Prostate gland (tissue), 2 donors: ENCODE measurements around the gene ABCC4. TPM values are rescaled to one million over a fixed set of nuclear protein-coding genes. Genes with fewer than 3 reads are reported as not detected.

Experiments used
- DNase-seq: peaks from one replicate; pipeline ENCODE4 v3.0.0-alpha.2; 2019; ENCODE audit warnings: low spot score
- H3K27ac ChIP-seq, 2 donors: fragments of 200-600 bp; sonication (generic); 2 replicates each; pipeline ENCODE4 v1.5.1; 2017 to 2019
- H3K27me3 ChIP-seq: fragments of 200-600 bp; sonication (generic); replicated peaks from 2 replicates; pipeline ENCODE4 v1.5.1; 2019; ENCODE audit not compliant: insufficient read depth
- H3K36me3 ChIP-seq, 2 donors: fragments of 200-600 bp; sonication (generic); 1 replicate in 1 of 2; 2 replicates in 1 of 2; pipeline versions ENCODE4 v1.5.1 to v1.8.1; 2017 to 2019
- H3K4me1 ChIP-seq: fragments of 200-600 bp; sonication (generic); replicated peaks from 2 replicates; pipeline ENCODE4 v1.5.1; 2019
- H3K4me3 ChIP-seq, 2 donors: fragments of 200-600 bp; sonication (generic); 2 replicates each; pipeline ENCODE4 v1.5.1; 2017 to 2019
- H3K9me3 ChIP-seq: fragments of 200-600 bp; sonication (generic); 2 replicates; pipeline ENCODE4 v1.5.1; 2017
- POLR2A ChIP-seq: fragments of 450-650 bp; IDR thresholded peaks from one replicate; pipeline ENCODE4 v1.6.1; 2016; ENCODE audit warnings: antibody characterized with exemption, mild to moderate bottlenecking
- POLR2AphosphoS5 ChIP-seq: sonication (generic); formaldehyde crosslinking; IDR thresholded peaks from one replicate; pipeline ENCODE4 v1.6.1; 2017; ENCODE audit warnings: antibody characterized with exemption
- WGBS: methylation state at CpG from one replicate; pipeline ENCODE4 v1.1.5; 2018; 5-methylcytosine and 5-hydroxymethylcytosine counted together
- intact Hi-C: fragments of 100-400 bp; cut with DNase I; formaldehyde crosslinking; loops from one replicate; pipeline ENCODE4 v1.14.2; 2022
- total RNA-seq, 2 donors: library from RNA; depleted of rRNA; stranded (reverse); fragments of >200 nt; gene quantifications; one replicate each; pipeline ENCODE4 v1.1.0, GENCODE V29; 2016
- TF ChIP-seq, protein P1 (sequence below), 4 experiments: fragments of 200-600 bp in 2 of 4; fragments of 450-650 bp in 2 of 4; sonication (generic) in 2 of 4; IDR thresholded peaks; 1 replicate in 3 of 4; 2 replicates in 1 of 4; pipeline ENCODE4 v1.5.1; 2016 to 2019; ENCODE audit warnings: antibody characterized with exemption in 4 of 4, mild to moderate bottlenecking in 2 of 4, moderate library complexity in 2 of 4

The ABCC4 gene
- total RNA-seq, 2 donors from 2014 or later: 33.3 to 48.4 TPM

DNA sequence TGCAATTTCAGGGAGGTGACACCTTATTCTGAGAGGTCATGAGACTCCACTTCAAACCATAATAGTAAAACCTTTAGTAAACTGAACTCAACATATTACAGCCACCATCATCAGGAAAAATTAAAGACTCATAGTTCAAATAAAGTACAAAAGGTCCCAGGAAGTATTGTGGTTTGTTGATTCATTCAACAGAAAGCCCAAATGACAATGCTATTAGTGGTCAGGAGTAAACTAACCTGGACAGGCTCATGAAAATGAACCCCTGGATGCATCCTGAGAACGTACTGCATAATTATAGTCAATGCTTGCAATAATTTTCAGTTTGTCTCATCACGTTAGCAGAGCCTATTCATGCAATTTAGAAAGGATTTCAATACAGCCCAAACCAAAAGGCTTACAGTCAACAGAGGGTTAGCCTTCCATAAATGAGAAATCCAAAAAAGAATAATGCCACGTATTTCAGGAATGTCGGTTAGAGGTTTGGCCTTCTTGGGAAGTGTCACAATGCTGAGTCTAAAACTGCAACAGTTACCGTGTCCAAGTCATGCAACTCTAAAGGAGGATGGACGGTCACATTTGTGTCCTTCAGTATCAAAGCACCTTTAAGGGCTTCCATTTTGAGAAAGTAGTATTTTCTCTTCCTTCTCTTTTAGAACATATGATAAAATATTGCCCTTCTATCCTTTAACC lies 280.8 kb downstream of the ABCC4 start:
- Histone ChIP-seq H3K4me1 (no peaks in the 10 kb centered on the region), H3K27ac (no peak overlapping the region), H3K4me3 (no peak overlapping the region), H3K9me3 (no peaks in the 10 kb centered on the region), H3K36me3 (no peaks in the 10 kb centered on the region), H3K27me3 (no peaks in the 10 kb centered on the region)
- WGBS: 84% methylated on average over 6 of the region's 6 CpGs
- DNase-seq: no peak
- intact Hi-C loops: no loop called here
- no peak for TF ChIP-seq POLR2A
- TF ChIP-seq POLR2AphosphoS5: no peak
- TF ChIP-seq, protein P1, sequence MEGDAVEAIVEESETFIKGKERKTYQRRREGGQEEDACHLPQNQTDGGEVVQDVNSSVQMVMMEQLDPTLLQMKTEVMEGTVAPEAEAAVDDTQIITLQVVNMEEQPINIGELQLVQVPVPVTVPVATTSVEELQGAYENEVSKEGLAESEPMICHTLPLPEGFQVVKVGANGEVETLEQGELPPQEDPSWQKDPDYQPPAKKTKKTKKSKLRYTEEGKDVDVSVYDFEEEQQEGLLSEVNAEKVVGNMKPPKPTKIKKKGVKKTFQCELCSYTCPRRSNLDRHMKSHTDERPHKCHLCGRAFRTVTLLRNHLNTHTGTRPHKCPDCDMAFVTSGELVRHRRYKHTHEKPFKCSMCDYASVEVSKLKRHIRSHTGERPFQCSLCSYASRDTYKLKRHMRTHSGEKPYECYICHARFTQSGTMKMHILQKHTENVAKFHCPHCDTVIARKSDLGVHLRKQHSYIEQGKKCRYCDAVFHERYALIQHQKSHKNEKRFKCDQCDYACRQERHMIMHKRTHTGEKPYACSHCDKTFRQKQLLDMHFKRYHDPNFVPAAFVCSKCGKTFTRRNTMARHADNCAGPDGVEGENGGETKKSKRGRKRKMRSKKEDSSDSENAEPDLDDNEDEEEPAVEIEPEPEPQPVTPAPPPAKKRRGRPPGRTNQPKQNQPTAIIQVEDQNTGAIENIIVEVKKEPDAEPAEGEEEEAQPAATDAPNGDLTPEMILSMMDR (IDR thresholded peaks at IDR 0.05): no peak

DNA sequence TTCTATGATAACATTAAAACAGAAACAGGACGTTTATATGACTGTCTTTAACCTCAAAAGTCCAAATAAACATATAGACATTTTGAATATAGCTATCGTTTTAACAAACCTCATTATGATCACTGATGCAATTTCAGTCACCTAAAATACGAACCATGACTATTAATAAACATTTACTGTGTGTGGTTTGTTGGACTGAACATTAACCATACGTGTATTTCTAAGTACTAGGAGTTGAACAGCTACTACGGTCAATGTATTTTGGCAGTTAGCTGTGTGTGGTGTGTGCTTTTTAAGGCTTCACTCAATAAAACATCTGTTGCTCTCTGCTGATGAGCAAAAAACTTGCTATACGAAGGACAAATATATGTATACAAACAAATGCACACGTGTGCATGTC lies 281.4 kb downstream of the ABCC4 start:
- H3K36me3 ChIP-seq: no peaks in the 10 kb centered on the region
- no peaks in the 10 kb centered on the region for H3K4me1 ChIP-seq
- no peak for DNase-seq
- H3K27me3 ChIP-seq: no peaks in the 10 kb centered on the region
- H3K9me3 ChIP-seq: no peaks in the 10 kb centered on the region
- no peak overlapping the region for H3K27ac ChIP-seq
- no peak for TF ChIP-seq POLR2A
- TF ChIP-seq, protein P1 (IDR thresholded peaks at IDR 0.05): no peak
- no peak for TF ChIP-seq POLR2AphosphoS5
- WGBS: 81% methylated on average over 7 of the region's 7 CpGs
- no peak overlapping the region for H3K4me3 ChIP-seq
- intact Hi-C loops: no loop called here

DNA sequence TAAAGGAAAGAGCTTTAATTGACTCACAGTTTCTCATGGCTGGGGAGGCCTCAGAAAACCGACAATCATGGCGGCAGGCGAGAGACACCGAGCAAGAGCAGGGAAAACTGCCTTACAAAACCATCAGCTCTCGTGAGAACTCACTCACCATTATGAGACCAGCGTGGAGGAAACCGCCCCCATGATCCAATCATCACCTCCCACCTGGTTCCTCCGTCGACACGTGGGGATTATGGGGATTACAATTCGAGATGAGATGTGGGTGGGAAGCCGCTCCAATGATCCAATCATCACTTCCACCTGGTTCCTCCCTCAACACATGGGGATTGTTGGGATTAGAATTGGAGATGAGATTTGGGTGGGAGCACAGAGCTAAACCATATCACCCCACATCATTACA lies 293.9 kb downstream of the ABCC4 start:
- Histone ChIP-seq H3K4me3 (no peak overlapping the region), H3K9me3 (no peaks in the 10 kb centered on the region), H3K36me3 (no peaks in the 10 kb centered on the region), H3K27me3 (no peaks in the 10 kb centered on the region), H3K4me1 (no peaks in the 10 kb centered on the region), H3K27ac (no peak overlapping the region)
- intact Hi-C loops: no loop called here
- TF ChIP-seq POLR2AphosphoS5 (no peak), POLR2A (no peak)
- TF ChIP-seq, protein P1 (IDR thresholded peaks at IDR 0.05): no peak
- DNase-seq: no peak
- WGBS: 93% methylated on average over 12 of the region's 12 CpGs

DNA sequence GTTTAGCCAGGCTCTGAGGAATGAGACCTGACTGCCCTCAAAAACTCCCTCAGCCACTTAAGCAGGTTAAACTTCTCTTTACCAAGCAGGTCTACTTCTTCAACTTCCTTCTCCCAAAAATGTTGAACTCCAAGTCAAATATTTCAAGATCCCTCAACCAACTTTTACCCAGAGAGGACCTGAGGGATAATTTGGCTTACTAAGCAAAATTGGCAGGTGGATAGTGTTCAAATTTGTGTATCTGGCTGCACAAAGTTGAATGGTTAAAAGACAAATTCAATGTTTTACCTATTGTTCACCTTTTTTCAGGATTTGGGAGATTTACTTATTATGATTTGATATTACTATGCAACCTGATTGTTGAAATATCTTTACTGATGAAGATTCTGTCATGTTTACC lies 296.0 kb downstream of the ABCC4 start:
- Histone ChIP-seq H3K27ac (no peak overlapping the region), H3K9me3 (no peaks in the 10 kb centered on the region), H3K36me3 (no peaks in the 10 kb centered on the region), H3K4me1 (no peaks in the 10 kb centered on the region), H3K4me3 (no peak overlapping the region), H3K27me3 (no peaks in the 10 kb centered on the region)
- no peak for DNase-seq
- intact Hi-C loops: no loop called here
- TF ChIP-seq POLR2AphosphoS5 (no peak), POLR2A (no peak)
- TF ChIP-seq, protein P1 (IDR thresholded peaks at IDR 0.05): no peak
